A673 (cell line): ENCODE results near the gene STARD10. TPM values are rescaled to one million over a fixed set of nuclear protein-coding genes. Genes with fewer than 3 reads are reported as not detected.

Experiments used
- BruUV-seq: library from RNA; stranded (reverse); fragments of 400-500 nt; replicated peaks from 2 replicates; lab custom pipeline; 2021; lab: Mats Ljungman, UMichigan
- CTCF ChIA-PET: fragments of 300-600 bp; sonication (Branson Sonifier 250); formaldehyde crosslinking; loops from one replicate; lab custom pipeline; 2022; ENCODE audit warnings: antibody characterized with exemption; lab: Charles Lee
- POLR2A ChIA-PET: fragments of 300-600 bp; sonication (Branson Sonifier 250); formaldehyde crosslinking; loops from one replicate; lab custom pipeline; 2022; ENCODE audit warnings: antibody characterized with exemption; ENCODE audit not compliant: low non-redundant PET; lab: Charles Lee
- DNase-seq: peaks from one replicate; pipeline ENCODE4 v3.0.0-alpha.2; 2015; ENCODE audit warnings: low spot score
- H3K27ac ChIP-seq: fragments of 200-600 bp; sonication (generic); 2 replicates; pipeline ENCODE4 v1.5.1; 2016; ENCODE audit warnings: mixed run types, low read depth, mild to moderate bottlenecking, mixed read lengths, antibody characterized with exemption, low read length; ENCODE audit not compliant: poor library complexity, severe bottlenecking
- H3K27me3 ChIP-seq: fragments of 200-600 bp; sonication (generic); replicated peaks from 2 replicates; pipeline ENCODE4 v1.6.1; 2017; ENCODE audit warnings: mixed run types, low read depth, mild to moderate bottlenecking, mixed read lengths, antibody characterized with exemption, low read length; ENCODE audit not compliant: insufficient read depth, poor library complexity
- H3K36me3 ChIP-seq: fragments of 200-600 bp; sonication (generic); 2 replicates; pipeline ENCODE4 v1.6.1; 2016; ENCODE audit warnings: mixed run types, mild to moderate bottlenecking, mixed read lengths, antibody characterized with exemption, low read length; ENCODE audit not compliant: insufficient read depth, poor library complexity, severe bottlenecking
- H3K4me1 ChIP-seq: fragments of 200-600 bp; sonication (generic); 2 replicates; pipeline ENCODE4 v1.6.1; 2017; ENCODE audit warnings: mixed run types, mild to moderate bottlenecking, mixed read lengths, antibody characterized with exemption, low read length; ENCODE audit not compliant: insufficient read depth, poor library complexity, severe bottlenecking
- H3K4me3 ChIP-seq: fragments of 200-600 bp; sonication (generic); 2 replicates; pipeline ENCODE4 v1.5.1; 2016; ENCODE audit warnings: low read depth, mixed run types, mild to moderate bottlenecking, mixed read lengths, low read length; ENCODE audit not compliant: poor library complexity, severe bottlenecking
- H3K9me3 ChIP-seq: fragments of 200-600 bp; sonication (generic); 2 replicates; pipeline ENCODE4 v1.6.1; 2016; ENCODE audit warnings: mixed run types, low read depth, mild to moderate bottlenecking, mixed read lengths, antibody characterized with exemption, low read length; ENCODE audit not compliant: poor library complexity, severe bottlenecking
- CTCF ChIP-seq: fragments of 300-800, 200-600 bp; sonication (generic); conservative IDR thresholded peaks from 2 replicates; pipeline ENCODE4 v1.5.1; 2017; ENCODE audit warnings: low read depth, mild to moderate bottlenecking, antibody characterized with exemption, low read length, moderate library complexity, mixed read lengths
- EZH2 ChIP-seq: fragments of 200-600 bp; sonication (generic); IDR thresholded peaks from 2 replicates; pipeline ENCODE4 v1.6.1; 2017; ENCODE audit warnings: borderline replicate concordance, low read depth, mild to moderate bottlenecking, mixed read lengths, antibody characterized with exemption, low read length; ENCODE audit not compliant: poor library complexity, severe bottlenecking
- intact Hi-C: fragments of 100-400 bp; cut with micrococcal nuclease; formaldehyde crosslinking; loops from one replicate; pipeline ENCODE4 v1.10.0; 2022; ENCODE audit not compliant: unreplicated experiment
- total RNA-seq: library from RNA; stranded (reverse); gene quantifications from 2 replicates; pipeline ENCODE4 v1.2.3, GENCODE V29; 2021

The STARD10 gene
- total RNA-seq, 1 experiment from 2014 or later = 16.9 TPM

GRCh38 chr11:72724021-72724551, 69.8 kb downstream of the STARD10 start:
- TF ChIP-seq CTCF = no peak
- Histone ChIP-seq H3K36me3 (no peaks in the 10 kb centered on the region), H3K27me3 (no peaks in the 10 kb centered on the region), H3K9me3 (no peaks in the 10 kb centered on the region), H3K4me1 (peaks cover 19% of the 10 kb centered on the region), H3K4me3 (no peak overlapping the region), H3K27ac (no peak overlapping the region)
- intact Hi-C loops = loop anchor here (10.0 kb wide), 1 partner anchor 521 kb away; no protein-coding TSS in a partner anchor
- BruUV-seq = no TSS peak
- ChIA-PET CTCF (no interaction called here), POLR2A (no interaction called here)
- DNase-seq = no peak

GRCh38 chr11:72723508-72723907, 70.3 kb downstream of the STARD10 start:
- BruUV-seq = no TSS peak
- ChIA-PET POLR2A (interaction anchor here (0.7 kb wide), 1 partner anchor 164 kb away, joined by 3 read pairs; no protein-coding TSS in a partner anchor), CTCF (no interaction called here)
- TF ChIP-seq EZH2 (no peak), CTCF (no peak)
- intact Hi-C loops = loop anchor here (10.0 kb wide), 1 partner anchor 521 kb away; no protein-coding TSS in a partner anchor
- no peak overlapping the region for H3K4me3 ChIP-seq
- H3K36me3 ChIP-seq = no peaks in the 10 kb centered on the region
- DNase-seq = no peak
- H3K27me3 ChIP-seq = no peaks in the 10 kb centered on the region
- no peaks in the 10 kb centered on the region for H3K9me3 ChIP-seq
- H3K27ac ChIP-seq = no peak overlapping the region
- peaks cover 19% of the 10 kb centered on the region for H3K4me1 ChIP-seq

GRCh38 chr11:72722050-72722748, 71.6 kb downstream of the STARD10 start:
- peak overlapping the region; percentile 54 for H3K4me3 ChIP-seq
- no peak for TF ChIP-seq EZH2
- TF ChIP-seq CTCF = no peak
- no peaks in the 10 kb centered on the region for H3K9me3 ChIP-seq
- H3K27ac ChIP-seq = peak overlapping the region; percentile 86
- intact Hi-C loops = loop anchor here (10.0 kb wide), 1 partner anchor 523 kb away; no protein-coding TSS in a partner anchor
- peaks cover 19% of the 10 kb centered on the region for H3K4me1 ChIP-seq
- ChIA-PET CTCF (interaction anchor here (0.6 to 0.7 kb wide), 3 partner anchors 71 to 99 kb away, joined by 3 to 4 read pairs (median 3); partner anchors contain the start of gene ATG16L2), POLR2A (no interaction called here)
- H3K36me3 ChIP-seq = no peaks in the 10 kb centered on the region
- peak; percentile 92 for DNase-seq
- H3K27me3 ChIP-seq = no peaks in the 10 kb centered on the region
- no TSS peak for BruUV-seq
